GM21390 (cell line): ENCODE measurements around the gene TUBB2B.

Experiments used
- ATAC-seq: cut with Tn5 transposase; IDR thresholded peaks from one replicate; pipeline ENCODE4 v1.9.1; 2021; ENCODE audit not compliant: unreplicated experiment

TUBB2B gene

GRCh38 chr6:3227363-3228045 is at the start of gene TUBB2B:
TUBB2B (minus strand) TSS chr6:3227653; CDS start chr6:3227543, 110 bp downstream.
- no peak for ATAC-seq

GRCh38 chr6:3277251-3277650 is 49.8 kb upstream of the TUBB2B start:
- ATAC-seq, result no peak

GRCh38 chr6:3276174-3277167 is 49.0 kb upstream of the TUBB2B start:
- ATAC-seq, result no peak

- ATAC-seq, result no peak
Measured at GRCh38 chr6:3273707-3274521, 46.5 kb upstream of the TUBB2B start.

GRCh38 chr6:3272911-3273547 is 45.6 kb upstream of the TUBB2B start:
- no peak for ATAC-seq

- no peak for ATAC-seq
Measured at GRCh38 chr6:3271756-3272155, 44.3 kb upstream of the TUBB2B start.

- ATAC-seq, result no peak
Measured at GRCh38 chr6:3270258-3270657, 42.8 kb upstream of the TUBB2B start.

GRCh38 chr6:3269281-3269975 is 42.0 kb upstream of the TUBB2B start:
- no peak for ATAC-seq

- ATAC-seq, result no peak
Measured at GRCh38 chr6:3268680-3269079, 41.2 kb upstream of the TUBB2B start.

- no peak for ATAC-seq
Measured at GRCh38 chr6:3267162-3267561, 39.7 kb upstream of the TUBB2B start.

GRCh38 chr6:3266170-3266569 is 38.7 kb upstream of the TUBB2B start:
- no peak for ATAC-seq

- no peak for ATAC-seq
Measured at GRCh38 chr6:3265671-3266070, 38.2 kb upstream of the TUBB2B start.

GRCh38 chr6:3264356-3264755 is 36.9 kb upstream of the TUBB2B start:
- ATAC-seq, result no peak

- ATAC-seq, result no peak
Measured at GRCh38 chr6:3263096-3263495, 35.6 kb upstream of the TUBB2B start.

- ATAC-seq, result no peak
Measured at GRCh38 chr6:3261921-3262320, 34.5 kb upstream of the TUBB2B start.

GRCh38 chr6:3261518-3261820 is 34.0 kb upstream of the TUBB2B start:
- no peak for ATAC-seq

- ATAC-seq, result no peak
Measured at GRCh38 chr6:3260772-3261517, 33.5 kb upstream of the TUBB2B start.

GRCh38 chr6:3260296-3260695 is 32.8 kb upstream of the TUBB2B start:
- no peak for ATAC-seq

GRCh38 chr6:3259491-3259958 is 32.1 kb upstream of the TUBB2B start:
- ATAC-seq, result peak; percentile 34
